ENCODE measurements around the gene DNALI1. TPM values are rescaled to one million over a fixed set of nuclear protein-coding genes. Genes with fewer than 3 reads are reported as not detected.
A peak's percentile ranks its signal among the peaks of the same experiment; 100 is the strongest.
"Not testable (repeated sequence)": the region's sequence is repeated elsewhere in the genome, so short reads cannot be mapped to it uniquely, and the experiment has no call there.

DNALI1 gene
- total RNA-seq, 4 donors from 2014 or later, result 10.4 to 15.7 (median 13.6) TPM

GRCh38 chr1:37515185-37516034 is 41.3 kb upstream of the DNALI1 start:
- intact Hi-C loops (cut with DNase I), result loop anchor here (10.0 kb wide), 2 partner anchors 79 to 169 kb away; partner anchors contain the start of gene GNL2
- H3K27me3 ChIP-seq, result no peaks in the 10 kb centered on the region
- peak overlapping the region; percentile 93 to 98 (median 96) for H3K4me3 ChIP-seq
- H3K9me3 ChIP-seq, result no peaks in the 10 kb centered on the region
- peaks cover 10 to 34% (median 28%) of the 10 kb centered on the region in 4 donors for H3K4me1 ChIP-seq
- 73% methylated on average over 18 of the region's 18 CpGs for WGBS
- DNase-seq (ENCODE audit: extremely low spot score), result no peak
- TF ChIP-seq EP300 (IDR thresholded peaks at IDR 0.05) (no peak), POLR2AphosphoS5 (IDR thresholded peaks at IDR 0.05) (no peak), CTCF (IDR thresholded peaks at IDR 0.05) (no peak), POLR2A (IDR thresholded peaks at IDR 0.05; ENCODE audit: low read depth) (no peak)
- H3K27ac ChIP-seq (replicated peaks in 1 of 4), result peak overlapping the region; percentile 92 to 95 (median 94)
- peaks cover 0 to 27% (median 12%) of the 10 kb centered on the region in 4 donors for H3K36me3 ChIP-seq

GRCh38 chr1:37517569-37517968 is 39.2 kb upstream of the DNALI1 start:
- no peak for DNase-seq (ENCODE audit: extremely low spot score)

GRCh38 chr1:37518241-37518640 is 38.5 kb upstream of the DNALI1 start:
- H3K36me3 ChIP-seq; H3K27me3 ChIP-seq; H3K4me3 ChIP-seq; DNase-seq (ENCODE audit: extremely low spot score); H3K27ac ChIP-seq (replicated peaks in 1 of 4); H3K9me3 ChIP-seq: not testable (repeated sequence)
- intact Hi-C loops (cut with DNase I), result loop anchor here (10.0 kb wide), 2 partner anchors 77 to 167 kb away; partner anchors contain the start of gene GNL2
- H3K4me1 ChIP-seq, result peaks cover 7 to 15% (median 14%) of the 10 kb centered on the region in 4 donors
- 90% methylated on average over 8 of the region's 31 CpGs for WGBS

More at GRCh38 chr1:37517569-37517968, 39.2 kb upstream of the DNALI1 start:
- H3K9me3 ChIP-seq, result no peaks in the 10 kb centered on the region
- no peak overlapping the region for H3K27ac ChIP-seq (replicated peaks in 1 of 4)
- intact Hi-C loops (cut with DNase I), result loop anchor here (10.0 kb wide), 2 partner anchors 77 to 167 kb away; partner anchors contain the start of gene GNL2
- H3K4me1 ChIP-seq, result peaks cover 10 to 22% (median 20%) of the 10 kb centered on the region in 4 donors
- H3K36me3 ChIP-seq, result peaks cover 0 to 5% (median 1%) of the 10 kb centered on the region in 4 donors
- H3K4me3 ChIP-seq, result no peak overlapping the region
- WGBS, result 87% methylated on average over 1 of the region's 1 CpG
- TF ChIP-seq POLR2A (IDR thresholded peaks at IDR 0.05; ENCODE audit: low read depth) (no peak), EP300 (IDR thresholded peaks at IDR 0.05) (no peak), CTCF (IDR thresholded peaks at IDR 0.05) (no peak), POLR2AphosphoS5 (IDR thresholded peaks at IDR 0.05) (no peak)
- H3K27me3 ChIP-seq, result no peaks in the 10 kb centered on the region

- not testable (repeated sequence) for H3K4me3 ChIP-seq
- intact Hi-C loops (cut with DNase I), result loop anchor here (10.0 kb wide), 2 partner anchors 76 to 166 kb away; partner anchors contain the start of gene GNL2
These were observed 37.8 kb upstream of the DNALI1 start for GRCh38 chr1:37518929-37519328.

GRCh38 chr1:37519613-37520012 is 37.1 kb upstream of the DNALI1 start:
- no peak overlapping the region for H3K4me3 ChIP-seq
- peaks cover 0 to 8% (median 6%) of the 10 kb centered on the region in 4 donors for H3K4me1 ChIP-seq
- TF ChIP-seq POLR2AphosphoS5 (IDR thresholded peaks at IDR 0.05) (no peak), POLR2A (IDR thresholded peaks at IDR 0.05; ENCODE audit: low read depth) (no peak), EP300 (IDR thresholded peaks at IDR 0.05) (no peak), CTCF (IDR thresholded peaks at IDR 0.05) (no peak)
- no peak overlapping the region for H3K27ac ChIP-seq (replicated peaks in 1 of 4)
- H3K27me3 ChIP-seq, result no peaks in the 10 kb centered on the region
- no peaks in the 10 kb centered on the region for H3K9me3 ChIP-seq
- H3K36me3 ChIP-seq, result no peaks in the 10 kb centered on the region
- no peak for DNase-seq (ENCODE audit: extremely low spot score)
- intact Hi-C loops (cut with DNase I), result loop anchor here (10.0 kb wide), 2 partner anchors 75 to 165 kb away; partner anchors contain the start of gene GNL2

More at GRCh38 chr1:37518929-37519328, 37.8 kb upstream of the DNALI1 start:
- DNase-seq (ENCODE audit: extremely low spot score); H3K4me1 ChIP-seq; H3K9me3 ChIP-seq; H3K27me3 ChIP-seq; H3K27ac ChIP-seq (replicated peaks in 1 of 4); H3K36me3 ChIP-seq: not testable (repeated sequence)
- 86% methylated on average over 15 of the region's 15 CpGs for WGBS

GRCh38 chr1:37529888-37530287 is 26.9 kb upstream of the DNALI1 start:
- H3K27me3 ChIP-seq; intact Hi-C loops (cut with DNase I); H3K4me3 ChIP-seq; H3K36me3 ChIP-seq; H3K9me3 ChIP-seq; H3K27ac ChIP-seq (replicated peaks in 1 of 4); DNase-seq (ENCODE audit: extremely low spot score): not testable (repeated sequence)
- WGBS, result 89% methylated on average over 1 of the region's 1 CpG
- peaks cover 15 to 17% (median 15%) of the 10 kb centered on the region in 4 donors for H3K4me1 ChIP-seq

GRCh38 chr1:37532418-37533156 is 24.2 kb upstream of the DNALI1 start:
- H3K27me3 ChIP-seq; DNase-seq (ENCODE audit: extremely low spot score); H3K4me3 ChIP-seq; H3K9me3 ChIP-seq; intact Hi-C loops (cut with DNase I); H3K27ac ChIP-seq (replicated peaks in 1 of 4): not testable (repeated sequence)
- WGBS, result 93% methylated on average over 4 of the region's 4 CpGs
- H3K36me3 ChIP-seq, result peaks cover 9 to 26% (median 22%) of the 10 kb centered on the region in 4 donors
- peaks cover 15 to 22% (median 16%) of the 10 kb centered on the region in 4 donors for H3K4me1 ChIP-seq

Data from esophagus muscularis mucosa (tissue), 4 donors.